ENCODE data around the gene ALKBH7.

The ALKBH7 gene

GRCh38 chr19:6383188-6383587, 10.6 kb downstream of the ALKBH7 start:
- H3K27me3 ChIP-seq (replicated peaks in 2 of 5; ENCODE audit: control insufficient read depth in 4 of 5, insufficient read depth in 5 of 5, low read length in 4 of 5): peaks cover 0 to 2% (median 0%) of the 10 kb centered on the region in 5 experiments
- no peak overlapping the region for H3K27ac ChIP-seq (ENCODE audit: insufficient read depth in 1 of 2, low read depth in 1 of 2, low read length in 2 of 2, poor library complexity in 1 of 2, severe bottlenecking in 2 of 2)
- DNase-seq: no peak
- H3K9me3 ChIP-seq (ENCODE audit: control extremely low read depth in 1 of 5, control insufficient read depth in 4 of 5, insufficient read depth in 2 of 5, low read depth in 1 of 5, low read length in 4 of 5): peaks cover 0 to 17% (median 10%) of the 10 kb centered on the region in 5 experiments
- H3K36me3 ChIP-seq (ENCODE audit: control insufficient read depth in 4 of 4, insufficient read depth in 4 of 4, low read length in 3 of 4): peaks cover 18 to 86% (median 60%) of the 10 kb centered on the region in 4 experiments
- ChIA-PET POLR2A (interaction anchor here (0.6 kb wide), 1 partner anchor 324 kb away, joined by 8 read pairs; no protein-coding TSS in a partner anchor), CTCF (no interaction called here)
- no peaks in the 10 kb centered on the region for H3K4me1 ChIP-seq (ENCODE audit: control extremely low read depth in 1 of 4, control insufficient read depth in 4 of 4, insufficient read depth in 4 of 4, low read length in 3 of 4)
- H3K4me3 ChIP-seq (ENCODE audit: control insufficient read depth in 1 of 7, extremely low read depth in 1 of 7, insufficient read depth in 4 of 7, low read depth in 2 of 7, low read length in 6 of 7): no peak overlapping the region
- 96% methylated on average over 10 of the region's 19 CpGs for WGBS (ENCODE audit: insufficient coverage)

GRCh38 chr19:6384381-6384780, 11.8 kb downstream of the ALKBH7 start:
- Histone ChIP-seq H3K9me3 (ENCODE audit: control extremely low read depth in 1 of 5, control insufficient read depth in 4 of 5, insufficient read depth in 2 of 5, low read depth in 1 of 5, low read length in 4 of 5) (peaks cover 0 to 17% (median 10%) of the 10 kb centered on the region in 5 experiments), H3K27ac (ENCODE audit: insufficient read depth in 1 of 2, low read depth in 1 of 2, low read length in 2 of 2, poor library complexity in 1 of 2, severe bottlenecking in 2 of 2) (no peak overlapping the region), H3K4me3 (ENCODE audit: control insufficient read depth in 1 of 7, extremely low read depth in 1 of 7, insufficient read depth in 4 of 7, low read depth in 2 of 7, low read length in 6 of 7) (no peak overlapping the region), H3K27me3 (replicated peaks in 2 of 5; ENCODE audit: control insufficient read depth in 4 of 5, insufficient read depth in 5 of 5, low read length in 4 of 5) (peaks cover 0 to 2% (median 0%) of the 10 kb centered on the region in 5 experiments), H3K4me1 (ENCODE audit: control extremely low read depth in 1 of 4, control insufficient read depth in 4 of 4, insufficient read depth in 4 of 4, low read length in 3 of 4) (no peaks in the 10 kb centered on the region), H3K36me3 (ENCODE audit: control insufficient read depth in 4 of 4, insufficient read depth in 4 of 4, low read length in 3 of 4) (peaks cover 26 to 86% (median 64%) of the 10 kb centered on the region in 4 experiments)
- ChIA-PET POLR2A (no interaction called here), CTCF (no interaction called here)
- no peak for DNase-seq
- WGBS (ENCODE audit: insufficient coverage): 92% methylated on average over 2 of the region's 4 CpGs

- Histone ChIP-seq H3K36me3 (ENCODE audit: control insufficient read depth in 4 of 4, insufficient read depth in 4 of 4, low read length in 3 of 4) (peaks cover 25 to 72% (median 49%) of the 10 kb centered on the region in 4 experiments), H3K9me3 (ENCODE audit: control extremely low read depth in 1 of 5, control insufficient read depth in 4 of 5, insufficient read depth in 2 of 5, low read depth in 1 of 5, low read length in 4 of 5) (no peaks in the 10 kb centered on the region), H3K27ac (ENCODE audit: insufficient read depth in 1 of 2, low read depth in 1 of 2, low read length in 2 of 2, poor library complexity in 1 of 2, severe bottlenecking in 2 of 2) (no peak overlapping the region), H3K27me3 (replicated peaks in 2 of 5; ENCODE audit: control insufficient read depth in 4 of 5, insufficient read depth in 5 of 5, low read length in 4 of 5) (no peaks in the 10 kb centered on the region), H3K4me3 (ENCODE audit: control insufficient read depth in 1 of 7, extremely low read depth in 1 of 7, insufficient read depth in 4 of 7, low read depth in 2 of 7, low read length in 6 of 7) (no peak overlapping the region), H3K4me1 (ENCODE audit: control extremely low read depth in 1 of 4, control insufficient read depth in 4 of 4, insufficient read depth in 4 of 4, low read length in 3 of 4) (peaks cover 1 to 7% (median 5%) of the 10 kb centered on the region in 4 experiments)
- over 99% methylated on average over 19 of the region's 19 CpGs for WGBS (ENCODE audit: insufficient coverage)
- ChIA-PET CTCF (no interaction called here), POLR2A (no interaction called here)
- DNase-seq: no peak
These were observed 14.8 kb downstream of the ALKBH7 start for GRCh38 chr19:6387372-6387771.

- peak overlapping the region; percentile 92 to 96 for H3K27ac ChIP-seq (ENCODE audit: insufficient read depth in 1 of 2, low read depth in 1 of 2, low read length in 2 of 2, poor library complexity in 1 of 2, severe bottlenecking in 2 of 2)
- DNase-seq: peak in 2 of 3 donors; percentile 59 to 70
- no peaks in the 10 kb centered on the region for H3K9me3 ChIP-seq (ENCODE audit: control extremely low read depth in 1 of 5, control insufficient read depth in 4 of 5, insufficient read depth in 2 of 5, low read depth in 1 of 5, low read length in 4 of 5)
- WGBS (ENCODE audit: insufficient coverage): 4% methylated on average over 25 of the region's 30 CpGs
- ChIA-PET POLR2A (interaction anchor here (0.6 to 1.9 kb wide), 3 partner anchors 14 to 18 kb away, joined by 3 to 5 read pairs (median 3); no protein-coding TSS in a partner anchor), CTCF (interaction anchor here (1.0 kb wide), 1 partner anchor 31 kb away, joined by 3 read pairs; no protein-coding TSS in a partner anchor)
- peaks cover 13 to 31% (median 22%) of the 10 kb centered on the region in 4 experiments for H3K36me3 ChIP-seq (ENCODE audit: control insufficient read depth in 4 of 4, insufficient read depth in 4 of 4, low read length in 3 of 4)
- peaks cover 4 to 21% (median 16%) of the 10 kb centered on the region in 4 experiments for H3K4me1 ChIP-seq (ENCODE audit: control extremely low read depth in 1 of 4, control insufficient read depth in 4 of 4, insufficient read depth in 4 of 4, low read length in 3 of 4)
- peak overlapping the region; percentile 56 to 93 (median 89) for H3K4me3 ChIP-seq (ENCODE audit: control insufficient read depth in 1 of 7, extremely low read depth in 1 of 7, insufficient read depth in 4 of 7, low read depth in 2 of 7, low read length in 6 of 7)
- no peaks in the 10 kb centered on the region for H3K27me3 ChIP-seq (replicated peaks in 2 of 5; ENCODE audit: control insufficient read depth in 4 of 5, insufficient read depth in 5 of 5, low read length in 4 of 5)
These were observed 19.9 kb downstream of the ALKBH7 start for GRCh38 chr19:6392221-6393073.

- peak within 1 kb of the TSS; percentile 92 to 96 for H3K27ac ChIP-seq (ENCODE audit: insufficient read depth in 1 of 2, low read depth in 1 of 2, low read length in 2 of 2, poor library complexity in 1 of 2, severe bottlenecking in 2 of 2)
- H3K9me3 ChIP-seq (ENCODE audit: control extremely low read depth in 1 of 5, control insufficient read depth in 4 of 5, insufficient read depth in 2 of 5, low read depth in 1 of 5, low read length in 4 of 5): no peaks in the 10 kb centered on the region
- WGBS (ENCODE audit: insufficient coverage): 0% methylated on average over 64 of the region's 69 CpGs
- ChIA-PET POLR2A (interaction anchor here (0.6 to 1.9 kb wide), 4 partner anchors 15 to 303 kb away, joined by 3 to 7 read pairs (median 5); partner anchors contain the start of gene KHSRP), CTCF (interaction anchor here (1.0 kb wide), 1 partner anchor 30 kb away, joined by 3 read pairs; no protein-coding TSS in a partner anchor)
- peaks cover 4 to 21% (median 16%) of the 10 kb centered on the region in 4 experiments for H3K4me1 ChIP-seq (ENCODE audit: control extremely low read depth in 1 of 4, control insufficient read depth in 4 of 4, insufficient read depth in 4 of 4, low read length in 3 of 4)
- no peaks in the 10 kb centered on the region for H3K27me3 ChIP-seq (replicated peaks in 2 of 5; ENCODE audit: control insufficient read depth in 4 of 5, insufficient read depth in 5 of 5, low read length in 4 of 5)
- peak within 1 kb of the TSS; percentile 56 to 93 (median 89) for H3K4me3 ChIP-seq (ENCODE audit: control insufficient read depth in 1 of 7, extremely low read depth in 1 of 7, insufficient read depth in 4 of 7, low read depth in 2 of 7, low read length in 6 of 7)
- peaks cover 10 to 24% (median 17%) of the 10 kb centered on the region in 4 experiments for H3K36me3 ChIP-seq (ENCODE audit: control insufficient read depth in 4 of 4, insufficient read depth in 4 of 4, low read length in 3 of 4)
- peak; percentile 97 for DNase-seq
These were observed 20.7 kb downstream of the ALKBH7 start, which contains the start of gene GTF2F1 for GRCh38 chr19:6393074-6393982. Gene GTF2F1 (minus strand): TSS chr19:6393164. CDS start chr19:6392995, 169 bp downstream.

- H3K9me3 ChIP-seq (ENCODE audit: control extremely low read depth in 1 of 5, control insufficient read depth in 4 of 5, insufficient read depth in 2 of 5, low read depth in 1 of 5, low read length in 4 of 5): no peaks in the 10 kb centered on the region
- WGBS (ENCODE audit: insufficient coverage): 17% methylated on average over 11 of the region's 14 CpGs
- H3K27ac ChIP-seq (ENCODE audit: insufficient read depth in 1 of 2, low read depth in 1 of 2, low read length in 2 of 2, poor library complexity in 1 of 2, severe bottlenecking in 2 of 2): peak overlapping the region; percentile 92 to 96
- peaks cover 7 to 21% (median 11%) of the 10 kb centered on the region in 4 experiments for H3K36me3 ChIP-seq (ENCODE audit: control insufficient read depth in 4 of 4, insufficient read depth in 4 of 4, low read length in 3 of 4)
- H3K4me3 ChIP-seq (ENCODE audit: control insufficient read depth in 1 of 7, extremely low read depth in 1 of 7, insufficient read depth in 4 of 7, low read depth in 2 of 7, low read length in 6 of 7): peak overlapping the region; percentile 56 to 93 (median 89)
- no peak for DNase-seq
- ChIA-PET POLR2A (interaction anchor here (0.6 to 1.9 kb wide), 3 partner anchors 16 to 231 kb away, joined by 3 to 7 read pairs (median 5); partner anchors contain the start of gene KHSRP), CTCF (no interaction called here)
- peaks cover 4 to 21% (median 16%) of the 10 kb centered on the region in 4 experiments for H3K4me1 ChIP-seq (ENCODE audit: control extremely low read depth in 1 of 4, control insufficient read depth in 4 of 4, insufficient read depth in 4 of 4, low read length in 3 of 4)
- H3K27me3 ChIP-seq (replicated peaks in 2 of 5; ENCODE audit: control insufficient read depth in 4 of 5, insufficient read depth in 5 of 5, low read length in 4 of 5): no peaks in the 10 kb centered on the region
These were observed 21.4 kb downstream of the ALKBH7 start for GRCh38 chr19:6393983-6394412.

Measured in common myeloid progenitor, CD34-positive (primary cell).